H1 (cell line): ENCODE results near the gene C15orf62. TPM values are rescaled to one million over a fixed set of nuclear protein-coding genes. Genes with fewer than 3 reads are reported as not detected.

Experiments used
- CBX5 ChIP-seq: fragments of 300-800, 300-1000 bp; sonication (generic); IDR thresholded peaks from 2 replicates; pipeline ENCODE4 v1.7.1; 2016; ENCODE audit warnings: antibody characterized with exemption, low read length, low read depth
- GABPA ChIP-seq: IDR thresholded peaks from 2 replicates; pipeline ENCODE4 v1.6.1; 2011; ENCODE audit warnings: mild to moderate bottlenecking, low read length, moderate library complexity, borderline replicate concordance; ENCODE audit not compliant: insufficient read depth
- SIN3A ChIP-seq, 2 experiments: IDR thresholded peaks in 1 of 2; conservative IDR thresholded peaks in 1 of 2; 2 replicates each; pipeline ENCODE4 v1.6.1; 2011 to 2012; ENCODE audit warnings: low read length in 2 of 2, improper control_type of control experiment in 1 of 2, low read depth in 1 of 2, mild to moderate bottlenecking in 1 of 2
- SIRT6 ChIP-seq: IDR thresholded peaks from one replicate; pipeline ENCODE4 v1.7.1; 2012; ENCODE audit warnings: low read length, inconsistent platforms
- polyA plus RNA-seq, 7 experiments: library from polyadenylated mRNA; depleted of rRNA in 3 of 7; stranded (reverse) in 5 of 7; unstranded in 2 of 7; fragments of >200 nt in 5 of 7; fragments of 200-250 nt in 2 of 7; gene quantifications; 1 replicate in 5 of 7; 2 replicates in 1 of 7; 4 replicates in 1 of 7; pipeline versions ENCODE4 v1.2.1 to v1.2.3, GENCODE V29; 2011 to 2013; ENCODE audit warnings: missing spikeins in 2 of 7, mixed read lengths in 2 of 7
- total RNA-seq: library from RNA; stranded (reverse); fragmentation: NEBNext Ultra II Directional; extraction: Animal tissue kit (Norgen Biotek cat#: 25700); gene quantifications from 2 replicates; pipeline ENCODE4 v1.2.1, GENCODE V29; 2021
- TF ChIP-seq, protein P1 (sequence below): IDR thresholded peaks from 2 replicates; pipeline ENCODE4 v1.6.1; 2012; ENCODE audit warnings: inconsistent platforms

The C15orf62 gene
- total and polyA plus RNA-seq, 2 of the 8 experiments (the other 6 are each of a cell fraction or from before 2014, with no cell fraction given): 0.06 to 0.56 TPM

DNA sequence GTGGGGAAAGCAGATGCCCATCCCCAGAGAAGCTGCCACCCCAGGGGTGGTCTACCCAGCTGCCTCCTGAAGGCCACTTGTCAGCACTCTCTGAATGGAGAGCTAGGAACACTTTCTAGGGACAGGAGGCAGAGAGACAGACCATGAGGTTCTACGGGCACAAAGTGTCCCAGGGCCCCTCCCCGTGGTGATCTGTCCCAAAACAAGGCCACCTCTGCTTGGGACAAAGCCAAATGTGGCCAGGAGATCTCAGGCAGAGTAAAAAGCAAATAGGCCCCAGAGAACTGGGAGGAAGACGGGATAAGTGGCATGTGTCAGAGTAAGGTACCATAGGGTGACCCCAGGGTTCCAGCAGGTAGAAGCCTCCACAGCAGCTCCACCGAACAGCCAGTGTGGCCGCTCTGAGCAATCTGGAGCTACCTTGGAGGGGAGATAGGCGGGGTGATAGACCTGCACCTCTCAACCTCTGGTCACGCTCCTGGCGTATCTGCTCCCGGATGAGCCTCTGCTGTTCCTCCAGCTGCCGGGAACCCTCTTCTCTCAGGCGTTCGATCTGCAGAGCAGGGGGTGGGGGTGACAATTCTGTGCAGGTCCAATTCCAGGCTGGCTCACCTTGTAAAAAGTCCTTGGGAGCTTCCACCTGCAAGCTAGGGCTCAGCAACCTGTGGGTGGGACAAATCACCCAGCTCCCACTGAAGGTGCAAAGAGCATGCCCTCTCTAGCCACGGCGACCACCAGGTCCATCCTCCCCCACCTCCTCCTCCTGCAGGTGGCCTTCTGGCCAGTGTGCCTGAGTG is 6.2 kb downstream of the C15orf62 start (continued):
- TF ChIP-seq CBX5 (no peak), SIN3A (conservative IDR thresholded peaks at IDR 0.05 in 1 of 2, IDR thresholded peaks at IDR 0.05 in 1 of 2; ENCODE audit: low read depth in 1 of 2, low read length in 2 of 2) (no peak), GABPA (no peak), SIRT6 (no peak)
- TF ChIP-seq, protein P1, sequence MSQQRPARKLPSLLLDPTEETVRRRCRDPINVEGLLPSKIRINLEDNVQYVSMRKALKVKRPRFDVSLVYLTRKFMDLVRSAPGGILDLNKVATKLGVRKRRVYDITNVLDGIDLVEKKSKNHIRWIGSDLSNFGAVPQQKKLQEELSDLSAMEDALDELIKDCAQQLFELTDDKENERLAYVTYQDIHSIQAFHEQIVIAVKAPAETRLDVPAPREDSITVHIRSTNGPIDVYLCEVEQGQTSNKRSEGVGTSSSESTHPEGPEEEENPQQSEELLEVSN: no peak
